Ovary (tissue), 3 donors: ENCODE data around the gene PGD.

Source experiments
- CTCF ChIP-seq, 3 donors: fragments of 450-650 bp in 2 of 3; fragments of 200-600 bp in 1 of 3; IDR thresholded peaks; one replicate each; pipeline versions ENCODE4 v1.5.1 to v1.8.0; 2016 to 2022; ENCODE audit warnings: antibody characterized with exemption in 3 of 3, mild to moderate bottlenecking in 1 of 3
- EP300 ChIP-seq: sonication (generic); formaldehyde crosslinking; IDR thresholded peaks from one replicate; pipeline ENCODE4 v1.6.1; 2017; ENCODE audit warnings: antibody characterized with exemption
- POLR2A ChIP-seq: fragments of 450-650 bp; IDR thresholded peaks from one replicate; pipeline ENCODE4 v1.6.1; 2017; ENCODE audit warnings: antibody characterized with exemption, mild to moderate bottlenecking, moderate library complexity
- donor health status: DM: no; HTN: no; CAD: no.

- TF ChIP-seq CTCF (IDR thresholded peaks at IDR 0.05) = no peak
- TF ChIP-seq EP300 = no peak
- no peak for TF ChIP-seq POLR2A
These were observed 11.0 kb upstream of the PGD start for GRCh38 chr1:10387677-10388386.
